Measurements from ENCODE around the gene P3H3.
"Not testable (repeated sequence)": the region's sequence is repeated elsewhere in the genome, so short reads cannot be mapped to it uniquely, and the experiment has no call there.

The P3H3 gene

GRCh38 chr12:6860942-6861341 is 32.7 kb downstream of the P3H3 start:
- DNase-seq (ENCODE audit: low read depth), result no peak
- no peak overlapping the region for H3K4me3 ChIP-seq (ENCODE audit: low read length)
- no peak for TF ChIP-seq CTCF (conservative IDR thresholded peaks at IDR 0.05; ENCODE audit: low read length)

- no peak for TF ChIP-seq CTCF (conservative IDR thresholded peaks at IDR 0.05; ENCODE audit: low read length)
- DNase-seq (ENCODE audit: low read depth), result no peak
- no peak overlapping the region for H3K4me3 ChIP-seq (ENCODE audit: low read length)
These were observed 33.2 kb downstream of the P3H3 start for GRCh38 chr12:6861391-6861790.

GRCh38 chr12:6863033-6863432 is 34.8 kb downstream of the P3H3 start:
- TF ChIP-seq CTCF (conservative IDR thresholded peaks at IDR 0.05; ENCODE audit: low read length), result no peak
- DNase-seq (ENCODE audit: low read depth), result no peak
- no peak overlapping the region for H3K4me3 ChIP-seq (ENCODE audit: low read length)

- no peak overlapping the region for H3K4me3 ChIP-seq (ENCODE audit: low read length)
- no peak for TF ChIP-seq CTCF (conservative IDR thresholded peaks at IDR 0.05; ENCODE audit: low read length)
- peak; percentile 45 for DNase-seq (ENCODE audit: low read depth)
These were observed 35.5 kb downstream of the P3H3 start for GRCh38 chr12:6863586-6864321.

GRCh38 chr12:6865307-6865706 is 37.1 kb downstream of the P3H3 start:
- not testable (repeated sequence) for H3K4me3 ChIP-seq (ENCODE audit: low read length); DNase-seq (ENCODE audit: low read depth)

- H3K4me3 ChIP-seq (ENCODE audit: low read length), result peak overlapping the region; percentile 94
- no peak for TF ChIP-seq CTCF (conservative IDR thresholded peaks at IDR 0.05; ENCODE audit: low read length)
- no peak for DNase-seq (ENCODE audit: low read depth)
These were observed 38.1 kb downstream of the P3H3 start for GRCh38 chr12:6866163-6866919.

- H3K4me3 ChIP-seq (ENCODE audit: low read length), result peak overlapping the region; percentile 94
- no peak for TF ChIP-seq CTCF (conservative IDR thresholded peaks at IDR 0.05; ENCODE audit: low read length)
- DNase-seq (ENCODE audit: low read depth), result no peak
These were observed 38.8 kb downstream of the P3H3 start for GRCh38 chr12:6866920-6867412.
